CD4-positive, alpha-beta memory T cell (primary cell): ENCODE data around the gene CLCF1. TPM values are rescaled to one million over a fixed set of nuclear protein-coding genes. Genes with fewer than 3 reads are reported as not detected.

Experiments
- CTCF ChIA-PET: fragments of 350-600 bp; sonication (Branson Sonifier 250); formaldehyde crosslinking; loops from one replicate; lab custom pipeline; 2021; ENCODE audit warnings: inconsistent platforms; ENCODE audit not compliant: partially characterized antibody; lab: Charles Lee
- POLR2A ChIA-PET: fragments of 350-600 bp; sonication (Branson Sonifier 250); formaldehyde crosslinking; loops from one replicate; lab custom pipeline; 2021; ENCODE audit not compliant: partially characterized antibody; lab: Charles Lee
- DNase-seq, 5 donors: peaks; one replicate each; pipeline versions ENCODE4 v3.0.0 to v3.0.0-alpha.2; 2020 to 2022; ENCODE audit warnings: mixed read lengths in 1 of 5
- H3K27ac ChIP-seq: one replicate; pipeline ENCODE4 v1.7.0; 2013; ENCODE audit warnings: low read depth, low read length
- H3K27me3 ChIP-seq: 2 replicates; pipeline ENCODE4 v1.7.0; 2013; ENCODE audit warnings: mild to moderate bottlenecking, low read length, moderate library complexity; ENCODE audit not compliant: insufficient read depth
- H3K36me3 ChIP-seq: 2 replicates; pipeline ENCODE4 v1.7.0; 2013; ENCODE audit warnings: mild to moderate bottlenecking, low read length, moderate library complexity; ENCODE audit not compliant: insufficient read depth
- H3K4me1 ChIP-seq: 2 replicates; pipeline ENCODE4 v1.7.0; 2013; ENCODE audit warnings: mild to moderate bottlenecking, low read length, moderate library complexity; ENCODE audit not compliant: insufficient read depth
- H3K4me3 ChIP-seq, 2 donors: one replicate each; pipeline ENCODE4 v1.7.0; 2013; ENCODE audit warnings: low read length in 2 of 2, mild to moderate bottlenecking in 1 of 2
- H3K9me3 ChIP-seq, 2 donors: one replicate each; pipeline ENCODE4 v1.7.0; 2013; ENCODE audit warnings: low read length in 2 of 2, control low read depth in 1 of 2; ENCODE audit not compliant: control insufficient read depth in 1 of 2
- H3K27ac Mint-ChIP-seq, 7 donors: one replicate each; pipeline ENCODE4 v1.8.0; 2020 to 2021; ENCODE audit warnings: mixed read lengths in 7 of 7, mild to moderate bottlenecking in 6 of 7, inconsistent platforms in 3 of 7, moderate library complexity in 3 of 7
- H3K27me3 Mint-ChIP-seq, 2 donors: one replicate each; pipeline ENCODE4 v1.8.0; 2020 to 2021; ENCODE audit warnings: mixed read lengths in 2 of 2
- H3K36me3 Mint-ChIP-seq, 2 donors: one replicate each; pipeline ENCODE4 v1.8.0; 2020 to 2021; ENCODE audit warnings: mixed read lengths in 2 of 2, inconsistent platforms in 1 of 2, mild to moderate bottlenecking in 1 of 2
- H3K4me1 Mint-ChIP-seq, 4 donors: one replicate each; pipeline ENCODE4 v1.8.0; 2020 to 2021; ENCODE audit warnings: mixed read lengths in 4 of 4, mild to moderate bottlenecking in 1 of 4
- H3K4me3 Mint-ChIP-seq, 8 donors: one replicate each; pipeline ENCODE4 v1.8.0; 2020 to 2021; ENCODE audit warnings: mixed read lengths in 8 of 8, mild to moderate bottlenecking in 7 of 8, moderate library complexity in 6 of 8, inconsistent platforms in 3 of 8
- H3K9me3 Mint-ChIP-seq, 8 donors: one replicate each; pipeline ENCODE4 v1.8.0; 2020 to 2021; ENCODE audit warnings: mixed read lengths in 8 of 8, mild to moderate bottlenecking in 5 of 8, inconsistent platforms in 3 of 8, moderate library complexity in 1 of 8
- intact Hi-C: fragments of 100-400 bp; cut with micrococcal nuclease; formaldehyde crosslinking; loops from one replicate; pipeline ENCODE4 v1.15.1; 2023
- polyA plus RNA-seq, 2 donors: library from polyadenylated mRNA; unstranded; fragments of 300-500 nt; fragmentation: Illumina TruSeq; gene quantifications; one replicate each; pipeline ENCODE4 v1.2.3, GENCODE V29; 2021
- total RNA-seq, 2 experiments: library from RNA; stranded (reverse); gene quantifications; one replicate each; pipeline ENCODE4 v1.2.3, GENCODE V29; 2021

The CLCF1 gene
- total and polyA plus RNA-seq, 4 experiments from 2014 or later, result 0.45 to 6.4 (median 4.9) TPM

DNA sequence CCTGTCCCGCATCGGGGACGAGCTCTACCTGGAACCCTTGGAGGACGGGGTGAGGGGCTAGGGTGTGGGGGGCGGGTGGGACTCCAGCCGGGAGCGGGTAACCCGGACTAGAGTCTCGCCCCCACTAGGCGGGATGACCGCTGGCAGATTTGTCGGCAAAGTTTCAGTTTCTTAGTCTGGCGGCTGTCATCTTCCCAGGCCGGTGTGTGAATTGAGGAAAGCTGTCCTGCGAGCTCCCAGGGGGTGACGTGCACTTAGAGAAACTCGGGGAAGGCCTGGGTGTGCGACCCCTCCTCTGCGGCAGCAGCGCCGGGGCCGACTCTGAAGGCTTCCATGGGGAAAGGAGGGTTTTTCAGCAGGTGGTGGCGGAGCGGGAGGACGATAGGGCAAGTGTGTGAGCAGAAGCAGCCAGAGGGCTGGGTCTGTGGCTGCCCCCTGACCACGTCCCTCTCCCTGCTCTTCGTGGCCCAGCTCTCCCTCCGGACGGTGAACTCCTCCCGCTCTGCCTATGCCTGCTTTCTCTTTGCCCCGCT lies 18.9 kb upstream of the CLCF1 start:
- CTCF ChIA-PET, result interaction anchor here (0.5 to 24.8 kb wide), 11 partner anchors 10 to 125 kb away, joined by 3 to 1065 read pairs (median 7); partner anchors contain the start of genes AIP, POLD4, PPP1CA and PTPRCAP
- POLR2A ChIA-PET, result interaction anchor here (0.9 to 21.5 kb wide), 31 partner anchors 9 to 152 kb away, joined by 3 to 2262 read pairs (median 7); partner anchors contain the start of genes AIP, CARNS1, CDK2AP2 and CLCF1
- Histone ChIP-seq H3K27me3 (no peaks in the 10 kb centered on the region), H3K9me3 (no peaks in the 10 kb centered on the region), H3K36me3 (peaks cover 3% of the 10 kb centered on the region), H3K4me3 (peak overlapping the region; percentile 61 to 75), H3K27ac (peak overlapping the region; percentile 79), H3K4me1 (peaks cover 25% of the 10 kb centered on the region)
- Mint-ChIP-seq H3K4me3 (peak overlapping the region; percentile 87 to 93 (median 91)), H3K27me3 (no peaks in the 10 kb centered on the region), H3K4me1 (peaks cover 27 to 53% (median 43%) of the 10 kb centered on the region in 4 donors), H3K27ac (peak overlapping the region; percentile 78 to 94 (median 87)), H3K36me3 (peaks cover 11 to 19% of the 10 kb centered on the region in 2 donors), H3K9me3 (peaks cover 0 to 1% (median 0%) of the 10 kb centered on the region in 8 donors)
- DNase-seq, result no peak
- intact Hi-C loops, result loop anchor here (1.0 kb wide), 1 partner anchor 9 kb away; the partner anchor contains the start of gene PPP1CA

DNA sequence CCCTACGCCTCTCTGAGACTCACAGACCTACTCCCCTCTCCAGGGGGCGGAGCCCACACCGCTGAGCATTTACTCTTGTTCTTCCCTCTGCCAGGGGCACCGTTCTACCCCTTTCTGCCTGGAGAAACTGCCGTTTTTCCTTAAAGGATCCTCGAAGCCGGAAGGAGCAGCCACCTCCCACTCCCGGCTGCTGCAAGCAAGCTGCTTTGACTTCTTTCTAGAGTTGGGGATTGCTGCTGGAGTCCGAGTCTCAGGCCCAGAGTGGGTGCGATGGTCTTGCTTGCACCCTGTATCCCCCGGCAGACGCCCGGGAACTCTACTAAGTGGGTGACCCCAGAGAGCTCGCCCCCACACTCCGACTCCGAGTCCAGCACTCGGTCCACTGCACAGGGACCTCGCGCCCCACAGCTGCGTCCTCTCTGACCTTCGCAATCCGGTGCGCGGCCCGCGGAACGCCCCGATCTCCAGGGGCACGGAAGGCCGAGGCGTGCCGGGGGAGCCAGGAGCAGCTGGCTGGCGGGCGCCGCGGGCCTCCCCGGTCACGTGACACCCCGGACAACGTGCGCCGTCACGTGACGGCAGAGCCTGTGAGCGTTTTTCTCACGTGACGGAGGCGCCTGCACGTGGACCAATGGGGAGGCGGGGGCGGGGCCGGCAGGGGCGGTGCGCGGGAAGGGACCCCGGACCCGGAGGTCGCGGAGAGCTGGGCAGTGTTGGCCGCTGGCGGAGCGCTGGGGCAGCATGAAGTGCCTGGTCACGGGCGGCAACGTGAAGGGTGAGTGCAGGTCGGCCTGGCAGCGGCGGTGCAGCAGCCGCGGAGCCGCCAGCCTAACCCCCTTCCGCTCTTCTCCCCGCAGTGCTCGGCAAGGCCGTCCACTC lies 18.1 kb upstream of the CLCF1 start, which contains the start of gene RAD9A:
TSS of gene RAD9A (plus strand) at position 683 of the 879 bp plus-strand sequence. CDS start at position 742, 59 bp downstream.
- ChIA-PET POLR2A (interaction anchor here (0.9 to 21.5 kb wide), 33 partner anchors 9 to 151 kb away, joined by 3 to 2262 read pairs (median 7); partner anchors contain the start of genes AIP, CARNS1, CDK2AP2 and CLCF1), CTCF (interaction anchor here (1.4 to 24.8 kb wide), 12 partner anchors 9 to 124 kb away, joined by 3 to 1065 read pairs (median 6); partner anchors contain the start of genes AIP, POLD4, PPP1CA and PTPRCAP)
- Histone ChIP-seq H3K36me3 (peaks cover 3% of the 10 kb centered on the region), H3K4me3 (peak within 1 kb of the TSS; percentile 63 to 75), H3K4me1 (peaks cover 18% of the 10 kb centered on the region), H3K27ac (peak within 1 kb of the TSS; percentile 79), H3K27me3 (no peaks in the 10 kb centered on the region), H3K9me3 (no peaks in the 10 kb centered on the region)
- Mint-ChIP-seq H3K27ac (peak within 1 kb of the TSS; percentile 82 to 94 (median 87)), H3K36me3 (peaks cover 8 to 14% of the 10 kb centered on the region in 2 donors), H3K4me1 (peaks cover 23 to 46% (median 36%) of the 10 kb centered on the region in 4 donors), H3K4me3 (peak within 1 kb of the TSS; percentile 87 to 93 (median 91)), H3K9me3 (peaks cover 0 to 1% (median 0%) of the 10 kb centered on the region in 8 donors), H3K27me3 (no peaks in the 10 kb centered on the region)
- DNase-seq, result peak; percentile 86 to 93 (median 89)
- intact Hi-C loops, result loop anchor here (1.0 kb wide), 2 partner anchors 10 to 93 kb away; partner anchors contain the start of gene PPP1CA

DNA sequence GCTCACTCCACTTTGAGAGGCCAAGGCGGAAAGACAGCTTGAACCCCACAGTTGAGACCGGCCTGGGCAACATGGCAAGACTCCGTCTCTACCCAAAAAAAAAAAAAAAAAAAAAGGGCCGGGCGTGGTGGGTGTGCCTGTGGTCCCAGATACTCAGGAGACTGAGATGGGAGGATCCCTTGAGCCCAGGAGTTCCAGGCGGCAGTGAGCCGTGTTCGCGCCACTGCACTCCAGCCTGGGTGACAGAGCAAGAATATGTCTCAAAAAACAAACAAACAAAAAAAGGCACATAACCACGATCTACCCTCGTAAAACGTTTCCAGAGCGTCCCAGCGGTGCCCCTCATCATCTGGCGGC lies 17.5 kb upstream of the CLCF1 start:
- Histone ChIP-seq H3K27ac (peak overlapping the region; percentile 79), H3K4me3 (peak overlapping the region; percentile 63 to 75), H3K9me3 (no peaks in the 10 kb centered on the region), H3K4me1 (peaks cover 16% of the 10 kb centered on the region), H3K27me3 (no peaks in the 10 kb centered on the region), H3K36me3 (peaks cover 3% of the 10 kb centered on the region)
- Mint-ChIP-seq H3K4me1 (peaks cover 21 to 41% (median 33%) of the 10 kb centered on the region in 4 donors), H3K4me3 (peak overlapping the region; percentile 87 to 93 (median 91)), H3K27me3 (no peaks in the 10 kb centered on the region), H3K36me3 (peaks cover 4 to 12% of the 10 kb centered on the region in 2 donors), H3K9me3 (peaks cover 0 to 1% (median 0%) of the 10 kb centered on the region in 8 donors), H3K27ac (peak overlapping the region; percentile 75 to 94 (median 86))
- CTCF ChIA-PET, result interaction anchor here (1.4 to 24.8 kb wide), 12 partner anchors 9 to 123 kb away, joined by 3 to 1065 read pairs (median 6); partner anchors contain the start of genes AIP, POLD4, PPP1CA and PTPRCAP
- POLR2A ChIA-PET, result interaction anchor here (1.1 to 21.5 kb wide), 22 partner anchors 8 to 119 kb away, joined by 3 to 2262 read pairs (median 8); partner anchors contain the start of genes AIP, CARNS1, CDK2AP2 and CLCF1
- intact Hi-C loops, result loop anchor here (1.0 kb wide), 1 partner anchor 93 kb away; no protein-coding TSS in a partner anchor
- no peak for DNase-seq

DNA sequence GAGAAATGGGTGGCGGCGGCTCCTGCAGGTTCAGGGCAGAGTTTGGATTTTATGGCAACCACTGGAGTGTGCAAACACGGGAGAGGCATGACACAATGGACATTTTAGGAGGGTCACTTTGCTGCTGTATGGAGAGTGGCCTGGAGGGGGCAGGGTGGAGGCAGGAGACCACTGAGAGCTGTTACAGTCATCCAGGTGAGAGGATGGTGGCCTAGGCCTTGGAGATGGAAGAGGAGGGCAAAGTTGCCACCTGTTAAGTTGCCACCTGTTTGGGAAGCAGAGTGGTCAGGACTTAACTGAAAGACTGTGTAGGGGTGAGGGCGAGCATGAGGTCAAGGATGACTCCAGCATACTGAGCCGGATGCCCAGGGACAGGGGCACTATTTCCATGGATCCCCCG lies 16.1 kb upstream of the CLCF1 start:
- Histone ChIP-seq H3K36me3 (no peaks in the 10 kb centered on the region), H3K27me3 (no peaks in the 10 kb centered on the region), H3K4me1 (peaks cover 16% of the 10 kb centered on the region), H3K27ac (no peak overlapping the region), H3K4me3 (no peak overlapping the region), H3K9me3 (no peaks in the 10 kb centered on the region)
- peaks cover 0 to 1% (median 0%) of the 10 kb centered on the region in 8 donors for H3K9me3 Mint-ChIP-seq
- peak; percentile 47 to 57 (median 54) for DNase-seq
- peaks cover 4 to 10% of the 10 kb centered on the region in 2 donors for H3K36me3 Mint-ChIP-seq
- H3K4me1 Mint-ChIP-seq, result peaks cover 21 to 41% (median 33%) of the 10 kb centered on the region in 4 donors
- H3K4me3 Mint-ChIP-seq, result peak overlapping the region; percentile 40 to 87 (median 75)
- intact Hi-C loops, result loop anchor here (1.0 kb wide), 2 partner anchors 80 to 117 kb away; partner anchors contain the start of gene TMEM134
- peaks cover 0 to under 1% of the 10 kb centered on the region in 2 donors for H3K27me3 Mint-ChIP-seq
- CTCF ChIA-PET, result interaction anchor here (1.0 to 24.8 kb wide), 4 partner anchors 12 to 87 kb away, joined by 3 to 1065 read pairs (median 22); partner anchors contain the start of genes POLD4, PPP1CA and TBC1D10C
- POLR2A ChIA-PET, result interaction anchor here (0.7 to 21.5 kb wide), 6 partner anchors 12 to 116 kb away, joined by 3 to 2262 read pairs (median 6); partner anchors contain the start of genes CARNS1, PITPNM1, POLD4 and PPP1CA
- peak overlapping the region; percentile 64 to 92 (median 80) for H3K27ac Mint-ChIP-seq

DNA sequence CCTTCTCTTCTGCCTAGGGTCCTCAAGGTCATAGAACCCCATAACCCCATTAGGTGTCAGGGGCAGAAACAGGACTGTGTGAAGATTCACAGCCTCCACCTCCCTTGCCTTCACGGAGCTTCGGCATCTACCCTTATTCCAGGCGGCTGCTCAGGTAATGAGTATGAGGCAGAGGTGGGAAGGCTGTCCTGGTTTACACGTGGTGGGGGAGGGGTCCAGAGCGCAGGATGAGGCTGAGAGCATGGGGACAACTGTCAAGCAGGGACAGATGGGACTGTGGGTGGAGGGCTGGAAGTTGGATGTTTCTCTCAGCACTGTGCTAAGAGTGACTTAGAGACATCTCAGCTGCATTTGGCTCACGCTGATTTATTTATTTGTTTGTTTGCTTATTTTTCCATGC lies 14.1 kb upstream of the CLCF1 start:
- no peaks in the 10 kb centered on the region for H3K27me3 ChIP-seq
- H3K9me3 ChIP-seq, result no peaks in the 10 kb centered on the region
- Mint-ChIP-seq H3K9me3 (no peaks in the 10 kb centered on the region), H3K27ac (peak overlapping the region in 4 of 7 donors; percentile 2 to 89 (median 26)), H3K4me3 (peak overlapping the region in 1 of 8 donors; percentile 35), H3K27me3 (peaks cover 0 to 1% of the 10 kb centered on the region in 2 donors), H3K36me3 (peaks cover 0 to 5% of the 10 kb centered on the region in 2 donors), H3K4me1 (peaks cover 16 to 28% (median 23%) of the 10 kb centered on the region in 4 donors)
- H3K4me3 ChIP-seq, result no peak overlapping the region
- no peaks in the 10 kb centered on the region for H3K36me3 ChIP-seq
- CTCF ChIA-PET, result interaction anchor here (0.6 to 24.8 kb wide), 7 partner anchors 14 to 198 kb away, joined by 3 to 1065 read pairs (median 4); partner anchors contain the start of genes CLCF1, POLD4 and PPP1CA
- no peak for DNase-seq
- peaks cover 15% of the 10 kb centered on the region for H3K4me1 ChIP-seq
- intact Hi-C loops, result no loop called here
- POLR2A ChIA-PET, result interaction anchor here (1.1 to 19.7 kb wide), 8 partner anchors 9 to 118 kb away, joined by 3 to 449 read pairs (median 5); partner anchors contain the start of genes CLCF1, PITPNM1, POLD4 and PPP1CA
- H3K27ac ChIP-seq, result no peak overlapping the region

DNA sequence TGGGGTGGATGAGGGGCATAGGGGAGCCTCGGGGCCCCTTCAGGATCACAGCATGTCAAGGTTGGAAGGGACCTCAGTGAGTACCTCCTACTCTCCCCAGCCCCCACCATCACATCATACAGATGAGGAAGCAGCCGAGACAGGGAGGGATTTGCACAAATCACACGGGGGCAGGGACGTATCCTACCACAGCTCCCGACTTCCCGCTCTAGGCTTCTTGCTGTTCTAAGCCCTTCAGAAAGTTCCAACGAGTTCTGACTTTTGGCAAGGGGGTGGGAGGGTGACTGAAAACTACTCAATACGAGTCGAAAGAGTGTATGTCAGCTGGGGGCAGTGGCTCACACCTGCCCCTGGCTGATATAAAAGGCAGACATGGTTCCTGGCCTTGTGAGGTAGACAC lies 13.7 kb upstream of the CLCF1 start:
- no peak overlapping the region for H3K4me3 ChIP-seq
- H3K27ac ChIP-seq, result no peak overlapping the region
- H3K9me3 ChIP-seq, result no peaks in the 10 kb centered on the region
- intact Hi-C loops, result no loop called here
- ChIA-PET CTCF (interaction anchor here (0.6 to 24.8 kb wide), 9 partner anchors 13 to 198 kb away, joined by 3 to 1065 read pairs (median 5); partner anchors contain the start of genes CLCF1, POLD4 and PPP1CA), POLR2A (interaction anchor here (1.1 to 19.7 kb wide), 8 partner anchors 9 to 118 kb away, joined by 3 to 449 read pairs (median 5); partner anchors contain the start of genes CLCF1, PITPNM1, POLD4 and PPP1CA)
- Mint-ChIP-seq H3K36me3 (peaks cover 0 to 3% of the 10 kb centered on the region in 2 donors), H3K4me3 (no peak overlapping the region), H3K4me1 (peaks cover 14 to 27% (median 22%) of the 10 kb centered on the region in 4 donors), H3K27me3 (peaks cover 0 to 1% of the 10 kb centered on the region in 2 donors), H3K27ac (peak overlapping the region in 2 of 7 donors; percentile 2 to 47), H3K9me3 (no peaks in the 10 kb centered on the region)
- H3K4me1 ChIP-seq, result peaks cover 16% of the 10 kb centered on the region
- no peak for DNase-seq
- no peaks in the 10 kb centered on the region for H3K27me3 ChIP-seq
- H3K36me3 ChIP-seq, result no peaks in the 10 kb centered on the region
